ENCODE measurements around the gene SLIT3.

Gene SLIT3

DNA sequence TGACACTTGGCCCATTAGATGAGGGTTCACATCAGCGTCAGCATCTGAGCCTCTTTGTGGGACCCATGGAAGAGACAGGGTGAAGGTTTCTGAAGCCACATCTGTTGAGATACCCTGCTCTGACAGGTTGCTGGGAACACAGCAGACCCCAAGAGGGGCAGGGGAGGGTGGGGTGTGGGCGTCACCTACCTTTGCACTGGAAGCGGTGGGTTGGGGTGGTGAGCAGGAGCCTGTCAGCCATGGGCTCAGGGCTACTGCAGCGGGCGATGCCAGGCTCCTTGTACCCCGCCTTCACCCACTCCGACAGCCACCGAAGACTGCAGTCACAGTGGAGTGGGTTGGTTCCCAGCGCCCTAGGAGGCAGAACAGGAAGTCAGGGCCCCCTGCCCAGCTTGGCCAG is 590.2 kb downstream of the SLIT3 start:
- no peak for DNase-seq

- DNase-seq = no peak
Measured at GRCh38 chr5:168707716-168708695, 592.9 kb downstream of the SLIT3 start.

- DNase-seq = no peak
Measured at GRCh38 chr5:168706655-168707069, 594.3 kb downstream of the SLIT3 start.

DNA sequence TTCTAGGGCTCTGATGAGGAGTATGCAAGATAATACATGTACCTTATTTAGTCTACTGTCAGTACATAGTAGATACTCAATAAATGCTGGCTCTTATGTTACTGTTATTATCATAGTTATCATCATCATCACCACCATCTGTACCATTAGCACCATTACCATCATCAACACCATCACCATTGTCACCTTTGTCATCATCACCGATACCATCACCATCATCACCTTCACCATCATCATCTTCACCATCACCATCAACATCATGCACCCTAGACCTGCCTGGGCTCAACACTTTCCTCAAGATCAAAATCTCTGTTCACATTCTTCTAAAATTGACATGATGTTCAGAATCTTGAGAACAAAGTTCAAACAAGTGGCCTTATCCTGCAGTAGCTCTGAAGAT is 595.6 kb downstream of the SLIT3 start:
- DNase-seq = no peak

GRCh38 chr5:168702511-168702910 is 598.4 kb downstream of the SLIT3 start:
- no peak for DNase-seq

DNA sequence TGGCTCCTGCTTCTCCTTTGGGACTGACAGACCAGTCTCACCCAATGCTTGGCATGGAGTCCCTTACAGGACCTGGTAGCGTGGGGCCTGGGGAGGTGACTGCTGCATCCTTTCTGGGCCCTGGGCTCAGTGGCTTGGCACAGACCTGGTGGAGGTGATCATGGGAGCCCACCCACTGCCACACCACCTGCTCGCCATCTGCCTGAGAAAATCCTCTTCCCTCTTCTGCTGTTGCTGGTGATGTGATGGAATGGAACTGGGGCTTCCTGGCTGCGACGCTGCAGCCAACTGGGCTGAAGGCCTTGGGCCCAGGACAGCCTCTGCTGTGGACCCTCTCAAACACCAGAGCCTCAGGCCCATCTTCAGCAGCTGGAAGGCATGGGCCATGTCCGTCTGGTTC is 599.3 kb downstream of the SLIT3 start:
- no peak for DNase-seq

DNA sequence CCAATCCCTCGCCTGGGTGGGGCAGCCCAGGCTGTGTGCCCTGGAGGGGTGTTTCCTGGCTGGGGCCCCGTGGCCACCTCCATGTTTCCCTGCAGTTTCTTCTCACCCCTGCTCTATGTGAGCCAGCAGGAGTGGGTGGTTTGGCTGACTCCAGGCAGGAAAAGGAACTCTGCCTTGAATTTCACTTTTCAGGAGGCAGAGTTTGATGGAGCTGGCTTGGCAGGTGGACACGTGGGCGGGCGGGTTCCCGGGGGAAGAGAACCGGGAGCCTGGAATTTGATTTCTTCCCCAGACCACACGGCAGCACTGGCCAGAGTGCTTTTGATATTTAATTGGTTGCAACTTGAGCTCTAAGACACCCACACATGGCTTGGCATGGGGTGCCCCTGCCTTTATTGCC is 601.9 kb downstream of the SLIT3 start:
- DNase-seq = no peak

- no peak for DNase-seq
Measured at GRCh38 chr5:168697034-168697720, 603.8 kb downstream of the SLIT3 start.

DNA sequence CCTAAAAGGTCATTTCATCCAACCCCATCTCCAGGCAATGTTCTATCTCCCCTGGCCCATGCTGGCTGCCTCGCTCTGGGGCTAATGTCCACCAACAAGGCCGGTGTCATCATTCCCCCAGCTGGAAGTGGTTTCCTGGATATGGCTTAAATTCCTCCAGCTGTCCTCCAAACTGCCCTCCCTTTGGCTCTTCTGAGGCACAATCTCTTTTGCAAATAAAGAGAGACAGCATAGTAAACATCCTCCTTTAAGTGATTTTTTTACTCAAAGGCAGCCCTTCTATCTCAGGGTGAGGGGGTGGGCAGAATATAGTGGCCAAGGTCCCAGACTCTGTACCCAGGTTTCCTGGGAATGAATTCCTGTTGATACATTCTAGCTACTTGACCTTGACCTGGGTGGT is 604.3 kb downstream of the SLIT3 start:
- DNase-seq = no peak

DNA sequence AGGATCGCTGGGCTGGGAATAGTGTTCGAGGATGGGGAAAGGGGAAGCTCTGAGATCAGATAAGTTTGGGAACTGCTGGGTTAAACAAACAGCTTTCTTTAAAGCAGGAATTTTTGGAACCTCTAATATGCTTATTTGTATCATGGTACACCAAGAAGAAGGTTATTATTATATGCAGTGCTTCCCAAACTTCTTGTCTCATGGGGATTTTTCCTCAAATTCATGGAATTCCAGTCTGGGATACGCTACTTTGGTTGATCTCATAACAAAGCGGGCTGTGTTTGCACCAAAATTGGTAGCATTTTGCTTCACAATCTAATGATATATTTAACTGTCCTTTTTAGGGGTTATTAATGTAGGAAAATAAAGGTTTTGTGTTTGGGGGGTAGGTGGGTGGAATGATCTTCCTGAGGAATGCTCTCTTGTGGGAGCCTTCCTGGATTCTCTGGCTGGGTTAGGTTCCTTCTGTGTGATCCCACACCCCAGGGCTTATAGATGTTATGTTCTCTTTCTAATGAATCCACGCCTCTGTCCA is 605.6 kb downstream of the SLIT3 start:
- no peak for DNase-seq

GRCh38 chr5:168694289-168694688 is 606.6 kb downstream of the SLIT3 start:
- no peak for DNase-seq

GRCh38 chr5:168693883-168694282 is 607.1 kb downstream of the SLIT3 start:
- no peak for DNase-seq

- no peak for DNase-seq
Measured at GRCh38 chr5:168693297-168693696, 607.6 kb downstream of the SLIT3 start.

GRCh38 chr5:168691891-168692290 is 609.0 kb downstream of the SLIT3 start:
- DNase-seq = no peak

DNA sequence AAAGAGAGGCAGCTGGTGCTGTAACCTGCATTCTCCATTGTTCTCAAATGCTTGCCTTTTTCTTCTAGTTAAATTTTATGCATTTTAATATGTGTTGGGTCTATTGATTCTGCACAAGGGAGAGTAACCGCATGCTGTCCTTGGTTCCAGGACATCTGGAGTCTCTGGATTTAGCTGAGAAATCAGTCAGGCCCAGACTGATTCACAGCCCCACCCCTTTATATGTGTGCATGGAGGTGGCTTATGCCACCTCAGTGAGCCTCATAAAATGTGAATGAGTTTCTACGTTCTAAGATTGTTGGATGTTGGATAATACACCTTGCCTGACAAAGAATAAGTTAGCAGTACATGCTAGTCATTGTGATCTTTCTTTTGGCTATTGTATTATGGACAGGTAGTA is 611.7 kb downstream of the SLIT3 start:
- DNase-seq = no peak

DNA sequence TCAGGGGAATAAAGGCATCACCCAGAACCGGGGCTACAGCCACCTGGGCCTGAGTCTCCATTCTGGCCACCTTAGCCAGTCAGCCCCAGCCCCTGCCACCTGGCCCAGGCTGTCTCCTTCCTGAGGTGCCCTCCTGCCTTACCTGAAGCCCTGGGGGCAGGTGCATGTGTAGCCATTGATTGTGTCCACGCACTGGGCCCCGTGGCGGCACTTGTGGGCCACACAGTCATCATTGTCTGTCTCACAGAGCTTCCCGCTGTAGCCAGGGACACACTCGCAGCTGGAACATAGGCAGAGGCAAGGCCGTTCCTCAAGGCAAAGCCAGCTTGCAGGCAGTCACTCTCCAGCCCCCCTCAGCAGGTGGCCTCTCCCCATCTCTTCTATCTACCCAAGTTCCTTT is 614.1 kb downstream of the SLIT3 start:
- no peak for DNase-seq

DNA sequence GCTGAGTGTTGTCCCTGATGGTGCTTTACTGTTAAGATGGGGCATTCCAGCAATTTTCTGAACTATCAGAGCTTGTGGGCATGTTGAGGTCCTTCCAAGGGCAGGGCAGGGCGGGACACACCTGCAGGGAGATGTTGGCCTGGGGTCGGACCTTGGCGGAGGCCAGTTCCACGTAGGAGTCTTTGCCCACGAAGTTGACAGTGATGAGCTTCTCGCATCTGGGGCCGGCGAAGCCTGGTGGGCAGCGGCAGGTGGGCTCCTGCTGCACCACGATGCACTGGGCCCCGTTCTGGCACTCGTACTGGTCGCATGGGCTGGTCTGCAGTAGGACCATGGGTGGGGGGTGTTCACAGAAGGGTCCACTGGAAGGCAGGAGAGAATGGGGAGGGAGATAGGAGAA is 615.4 kb downstream of the SLIT3 start:
- DNase-seq = no peak

DNA sequence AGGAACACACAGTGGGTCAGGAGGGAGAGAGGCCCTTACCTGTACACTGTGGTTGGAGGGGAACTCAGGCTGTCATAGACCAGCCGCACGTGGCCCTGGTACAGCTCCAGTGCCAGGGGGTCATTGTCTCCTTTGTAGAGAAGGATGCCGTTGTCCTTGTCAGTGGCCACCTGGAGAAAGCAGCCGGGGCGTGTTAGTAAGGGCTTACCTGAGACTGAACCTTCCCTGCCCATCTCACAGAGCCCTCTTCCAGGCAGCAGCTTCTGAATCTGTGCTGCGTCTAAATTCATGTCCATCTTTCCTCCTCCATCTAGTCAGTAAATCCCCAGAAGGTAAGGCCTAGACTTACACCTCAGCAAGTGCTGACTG is 617.0 kb downstream of the SLIT3 start:
- no peak for DNase-seq

- peak; percentile 20 for DNase-seq
Measured at GRCh38 chr5:168683247-168683926, 617.6 kb downstream of the SLIT3 start.

DNA sequence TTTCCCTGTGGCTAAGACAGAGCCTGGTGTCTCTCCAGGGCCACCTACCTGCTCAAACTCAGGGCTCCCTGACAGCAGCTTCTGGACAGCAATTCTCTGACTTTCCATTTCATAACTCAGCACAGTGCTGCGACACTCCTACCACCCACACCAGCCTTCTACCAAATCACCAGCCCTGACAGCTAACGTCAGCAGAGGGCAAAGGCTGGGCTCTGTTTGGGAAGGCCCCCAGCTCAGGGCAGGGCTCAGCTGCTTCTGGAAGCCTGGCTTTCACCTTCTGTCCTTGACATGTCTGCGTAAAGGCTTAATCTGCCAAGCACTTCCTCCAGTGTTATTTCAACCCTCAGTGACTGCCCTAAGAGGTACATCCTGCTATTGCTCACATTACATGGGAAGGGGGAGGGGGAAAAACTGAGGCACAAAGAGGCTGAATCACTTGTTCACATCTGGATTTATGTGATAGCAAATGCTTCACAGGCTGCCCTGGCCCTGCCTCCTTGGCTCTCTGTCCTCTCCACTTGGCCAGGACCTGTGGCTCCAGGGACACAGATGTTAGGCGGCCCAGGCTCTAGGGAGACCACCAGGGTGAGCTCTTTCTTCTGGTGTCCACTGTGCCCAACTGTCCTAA is 619.3 kb downstream of the SLIT3 start:
- DNase-seq = no peak

GRCh38 chr5:168680395-168680794 is 620.5 kb downstream of the SLIT3 start:
- DNase-seq = no peak

GRCh38 chr5:168679515-168679920 is 621.4 kb downstream of the SLIT3 start:
- peak; percentile 28 for DNase-seq

GRCh38 chr5:168676501-168676900 is 624.4 kb downstream of the SLIT3 start:
- no peak for DNase-seq
